H4 (cell line): ENCODE results near the gene CCDC78. TPM values are rescaled to one million over a fixed set of nuclear protein-coding genes. Genes with fewer than 3 reads are reported as not detected.

Experiments
- DNase-seq: peaks from one replicate; pipeline ENCODE4 v3.0.0-alpha.2; 2015; ENCODE audit warnings: low spot score
- total RNA-seq: library from RNA; depleted of rRNA; stranded (reverse); fragments of >200 nt; shearing (Covaris generic); gene quantifications from 2 replicates; pipeline ENCODE4 v1.2.3, GENCODE V29; 2014; rRNA removed

CCDC78 gene
- total RNA-seq, result 0.23 TPM in 1 of 2 replicates, not detected in the other

DNA sequence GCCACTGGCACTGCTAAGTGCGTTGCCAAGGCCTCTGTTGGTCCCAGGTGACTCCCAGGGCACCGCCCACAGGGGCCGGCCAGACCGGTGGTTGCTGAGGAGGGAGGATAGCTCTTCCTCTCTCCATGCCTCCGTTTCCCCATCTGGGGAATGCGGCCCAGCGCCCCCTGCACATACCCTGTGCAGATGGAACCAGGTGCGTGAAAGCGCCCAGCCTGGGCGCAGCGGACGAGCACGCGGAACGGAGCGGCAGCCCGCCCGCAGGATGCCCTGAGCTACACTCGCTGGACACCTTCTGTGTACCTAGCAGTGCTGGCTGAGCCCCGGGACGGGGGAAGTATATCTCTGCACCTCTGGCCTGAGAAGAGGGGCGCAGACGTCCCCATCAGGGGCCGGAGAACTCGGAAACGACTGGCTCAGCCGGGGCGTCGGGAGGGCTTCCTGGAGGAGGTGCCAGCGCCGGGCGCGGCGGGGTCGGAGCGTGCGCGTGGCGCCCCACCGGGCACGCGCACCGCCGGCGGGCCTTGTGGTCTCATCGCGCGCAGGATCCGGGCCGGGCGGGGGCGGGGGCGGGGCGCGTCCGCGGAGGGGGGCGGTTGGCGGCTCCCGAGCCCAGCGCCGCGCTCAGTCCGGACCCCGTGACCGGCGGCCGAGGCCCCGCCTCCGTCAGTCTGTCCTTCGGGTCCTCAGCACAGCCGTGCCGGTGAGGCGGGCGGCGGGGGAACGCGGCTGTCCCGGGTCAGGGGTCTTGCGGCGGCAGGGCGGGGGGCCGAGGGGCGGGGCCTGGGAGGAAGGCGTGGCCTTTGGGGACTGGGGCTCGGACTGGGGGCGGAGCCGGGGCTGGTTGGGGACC, at the start of gene CCDC78, which contains the start of gene HAGHL:
TSS of gene CCDC78 (minus strand) at position 6 of the 853 bp plus-strand sequence. CDS start 76 bp downstream, outside the sequence.
TSS of gene HAGHL (plus strand) at position 669 of the 853 bp plus-strand sequence. CDS start 404 bp downstream, outside the sequence.
- DNase-seq, result peak; percentile 45

GRCh38 chr16:775236-775796, 49.1 kb upstream of the CCDC78 start:
- no peak for DNase-seq

- no peak for DNase-seq
These were observed 48.1 kb upstream of the CCDC78 start for GRCh38 chr16:774086-775001.

GRCh38 chr16:772959-773358, 46.7 kb upstream of the CCDC78 start:
- no peak for DNase-seq

- DNase-seq, result no peak
These were observed 44.2 kb upstream of the CCDC78 start for GRCh38 chr16:770411-770810.

DNA sequence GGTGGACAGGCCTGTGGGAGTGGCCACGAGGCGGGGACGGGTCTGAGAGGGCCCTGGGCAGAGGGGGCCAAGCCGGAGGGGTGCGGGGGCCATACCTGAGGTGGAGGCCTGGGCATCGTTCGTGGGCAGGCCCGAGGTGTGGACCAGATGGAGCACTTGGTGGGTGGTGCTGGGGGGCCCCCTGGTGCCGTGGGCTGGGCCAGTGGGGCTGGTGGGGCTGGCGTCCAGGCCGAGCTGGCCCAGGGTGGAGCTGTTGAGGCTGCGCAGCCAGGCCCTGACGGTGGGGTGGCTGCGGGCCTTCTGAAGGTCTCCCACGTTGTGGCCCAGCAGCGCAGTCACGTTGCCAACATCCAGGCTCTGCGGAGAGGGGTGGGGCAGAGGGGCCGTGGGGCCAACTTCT, 43.7 kb upstream of the CCDC78 start:
- no peak for DNase-seq

DNA sequence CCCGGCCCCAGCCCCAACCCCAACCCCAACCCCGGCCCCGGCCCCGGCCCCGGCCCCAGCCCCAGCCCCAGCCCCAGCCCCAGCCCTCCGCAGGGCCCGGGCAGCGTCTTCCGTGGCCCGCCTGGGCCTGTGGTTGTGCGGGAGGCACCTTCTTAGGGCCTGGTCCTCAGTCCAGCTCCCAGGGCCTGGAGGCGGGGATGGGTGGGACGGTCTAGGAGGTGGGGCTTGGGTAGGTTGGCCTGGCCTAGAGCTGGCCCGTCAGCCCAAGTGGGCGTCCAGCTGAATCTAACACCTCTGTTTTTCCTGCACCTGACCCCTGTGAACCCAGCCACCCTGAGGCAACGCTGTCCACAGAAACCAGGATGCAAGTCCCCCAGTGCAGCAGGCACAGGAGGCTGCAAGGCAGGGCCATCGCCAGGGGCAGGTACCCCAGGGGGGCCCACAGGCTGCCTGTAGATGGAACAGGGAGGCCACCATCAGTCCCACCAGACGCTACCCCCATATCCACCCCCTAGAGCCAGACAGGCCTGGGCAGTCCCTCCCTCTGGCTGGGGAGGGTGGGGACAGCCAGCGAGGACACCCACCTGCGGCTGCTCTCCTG, 43.0 kb upstream of the CCDC78 start:
- no peak for DNase-seq

- DNase-seq, result no peak
These were observed 42.2 kb upstream of the CCDC78 start for GRCh38 chr16:768428-768827.

DNA sequence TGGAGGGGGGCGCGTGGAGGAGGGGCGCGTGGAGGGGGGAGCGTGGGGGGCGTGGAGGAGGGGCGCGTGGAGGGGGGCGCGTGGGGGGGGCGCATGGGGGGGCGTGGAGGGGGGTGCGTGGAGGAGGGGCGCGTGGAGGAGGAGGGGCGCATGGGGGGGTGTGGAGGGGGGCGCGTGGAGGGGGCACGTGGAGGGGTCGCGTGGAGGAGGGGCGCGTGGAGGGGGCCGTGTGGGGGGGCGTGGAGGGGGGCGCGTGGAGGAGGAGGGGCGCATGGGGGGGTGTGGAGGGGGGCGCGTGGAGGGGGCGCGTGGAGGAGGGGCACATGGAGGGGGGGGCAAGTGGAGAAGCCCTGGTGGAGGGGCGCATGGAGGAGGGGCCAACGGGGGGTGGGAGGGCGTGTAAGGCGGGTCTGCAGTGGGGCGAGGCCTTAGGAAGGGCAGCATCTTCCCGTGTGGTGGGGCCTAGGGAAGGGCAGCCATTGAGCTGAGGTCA, 41.5 kb upstream of the CCDC78 start:
- DNase-seq, result no peak

DNA sequence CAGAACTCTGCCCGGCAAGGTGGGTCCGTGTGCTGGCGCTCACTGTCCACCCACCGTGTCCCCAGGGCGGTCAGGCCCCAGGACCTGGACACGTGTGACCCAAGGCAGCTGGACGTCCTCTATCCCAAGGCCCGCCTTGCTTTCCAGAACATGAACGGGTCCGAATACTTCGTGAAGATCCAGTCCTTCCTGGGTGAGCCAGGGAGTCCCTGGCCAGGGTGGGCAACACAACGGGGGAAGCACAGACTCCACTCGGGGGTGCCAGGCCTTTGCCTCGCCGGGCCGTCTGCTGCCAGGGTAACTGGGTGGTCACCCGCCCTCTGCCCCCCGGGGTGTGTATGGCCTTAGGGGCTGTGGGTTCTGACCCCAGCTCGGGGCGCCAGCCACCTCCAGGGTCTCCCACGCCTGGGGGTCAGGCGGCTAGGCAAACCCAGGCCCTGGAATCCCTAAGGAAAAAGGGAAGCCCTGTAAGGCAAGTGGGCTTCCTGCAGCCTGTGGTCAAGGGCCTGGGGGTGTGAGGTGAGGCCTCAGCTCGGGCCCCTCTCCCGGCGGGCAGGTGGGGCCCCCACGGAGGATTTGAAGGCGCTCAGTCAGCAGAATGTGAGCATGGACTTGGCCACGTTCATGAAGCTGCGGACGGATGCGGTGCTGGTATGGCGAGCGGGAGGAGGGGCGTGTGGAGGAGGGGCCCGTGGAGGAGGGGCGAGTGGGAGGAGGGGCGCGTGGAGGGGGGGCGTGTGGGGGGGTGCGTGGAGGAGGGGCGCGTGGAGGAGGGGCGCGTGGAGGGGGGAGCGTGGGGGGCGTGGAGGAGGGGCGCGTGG, 40.8 kb upstream of the CCDC78 start:
- no peak for DNase-seq

DNA sequence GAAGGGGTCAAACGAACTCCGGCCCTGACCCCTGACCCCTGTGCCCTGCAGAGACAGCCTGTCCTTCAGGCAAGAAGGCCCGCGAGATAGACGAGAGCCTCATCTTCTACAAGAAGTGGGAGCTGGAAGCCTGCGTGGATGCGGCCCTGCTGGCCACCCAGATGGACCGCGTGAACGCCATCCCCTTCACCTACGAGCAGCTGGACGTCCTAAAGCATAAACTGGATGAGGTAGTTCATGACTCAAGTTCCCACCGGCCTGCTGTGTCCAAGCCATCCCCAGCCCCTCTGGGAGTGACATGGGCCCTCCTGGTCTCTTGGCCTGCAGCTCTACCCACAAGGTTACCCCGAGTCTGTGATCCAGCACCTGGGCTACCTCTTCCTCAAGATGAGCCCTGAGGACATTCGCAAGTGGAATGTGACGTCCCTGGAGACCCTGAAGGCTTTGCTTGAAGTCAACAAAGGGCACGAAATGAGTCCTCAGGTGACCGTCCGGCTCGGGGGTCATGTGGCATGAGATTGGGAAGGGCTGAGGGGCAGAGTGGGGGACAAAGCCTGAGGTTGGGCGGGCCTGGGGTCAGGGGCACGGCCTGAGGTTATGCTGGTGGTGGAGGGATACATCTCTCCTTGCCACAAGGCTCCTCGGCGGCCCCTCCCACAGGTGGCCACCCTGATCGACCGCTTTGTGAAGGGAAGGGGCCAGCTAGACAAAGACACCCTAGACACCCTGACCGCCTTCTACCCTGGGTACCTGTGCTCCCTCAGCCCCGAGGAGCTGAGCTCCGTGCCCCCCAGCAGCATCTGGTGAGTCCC, 40.0 kb upstream of the CCDC78 start:
- DNase-seq, result no peak

GRCh38 chr16:765488-765865, 39.2 kb upstream of the CCDC78 start:
- no peak for DNase-seq

DNA sequence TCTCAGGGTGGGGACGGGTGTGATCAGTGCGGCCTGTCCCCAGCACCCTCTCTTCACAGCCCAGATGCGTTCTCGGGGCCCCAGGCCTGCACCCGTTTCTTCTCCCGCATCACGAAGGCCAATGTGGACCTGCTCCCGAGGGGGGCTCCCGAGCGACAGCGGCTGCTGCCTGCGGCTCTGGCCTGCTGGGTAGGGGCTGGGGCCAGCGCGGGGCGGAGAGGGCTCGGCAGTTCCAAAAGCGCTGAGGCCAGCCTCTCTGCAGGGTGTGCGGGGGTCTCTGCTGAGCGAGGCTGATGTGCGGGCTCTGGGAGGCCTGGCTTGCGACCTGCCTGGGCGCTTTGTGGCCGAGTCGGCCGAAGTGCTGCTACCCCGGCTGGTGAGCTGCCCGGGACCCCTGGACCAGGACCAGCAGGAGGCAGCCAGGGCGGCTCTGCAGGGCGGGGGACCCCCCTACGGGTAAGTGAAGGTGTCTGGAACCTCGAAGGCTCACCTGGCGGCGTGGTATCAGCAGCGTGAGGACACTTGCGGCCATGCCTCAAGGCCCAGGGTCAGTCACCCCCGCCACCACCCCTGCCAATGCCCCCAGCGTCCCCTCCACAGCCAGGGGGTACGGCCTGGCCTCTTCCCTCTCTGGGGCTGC, 38.7 kb upstream of the CCDC78 start:
- no peak for DNase-seq

- DNase-seq, result no peak
These were observed 38.0 kb upstream of the CCDC78 start for GRCh38 chr16:764184-764750.

- no peak for DNase-seq
These were observed 37.3 kb upstream of the CCDC78 start for GRCh38 chr16:763369-764183.

GRCh38 chr16:762595-763268, 36.5 kb upstream of the CCDC78 start:
- DNase-seq, result no peak
